NCI-H1092 (cell line): Measurements from ENCODE around the gene KISS1R.
"Not testable (repeated sequence)": the region's sequence is repeated elsewhere in the genome, so short reads cannot be mapped to it uniquely, and the experiment has no call there.

Experiments
- DNase-seq: peaks from one replicate; lab custom pipeline; 2025; lab: John Stamatoyannopoulos, UW

The KISS1R gene

GRCh38 chr19:917323-918151 lies at the start of gene KISS1R:
Gene KISS1R, plus strand, starts transcription at chr19:917333. Its CDS starts 170 bp downstream, at chr19:917503.
- no peak for DNase-seq

DNA sequence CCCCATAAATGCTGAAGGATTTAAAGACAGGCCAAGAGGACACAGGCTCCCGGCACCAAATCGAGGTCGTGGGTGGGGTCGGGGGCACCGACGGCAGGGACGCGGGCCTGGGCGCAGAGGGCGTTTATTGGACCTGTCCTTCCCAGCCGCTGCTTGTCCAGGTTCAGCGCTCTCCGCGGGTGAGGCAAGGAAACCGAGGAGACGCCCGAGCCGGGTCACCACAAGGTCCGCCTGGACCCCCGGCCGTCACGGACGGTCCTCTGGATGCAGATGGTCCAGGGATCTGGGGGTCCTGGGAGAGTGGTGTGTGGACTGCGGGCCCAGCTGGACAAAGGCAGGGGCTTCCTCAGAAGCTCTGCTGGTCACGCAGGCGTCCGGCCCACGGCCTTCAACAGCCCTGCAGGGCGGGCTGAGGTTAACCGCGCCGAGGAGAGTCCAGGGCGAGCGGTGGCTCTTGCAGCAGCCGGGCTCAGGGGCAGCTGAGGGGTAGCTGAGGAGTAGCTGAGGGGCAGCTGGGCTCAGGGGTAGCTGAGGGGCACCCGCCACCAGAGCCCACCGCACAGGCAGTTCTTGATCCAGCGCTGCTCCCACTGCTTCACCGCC lies 49.2 kb upstream of the KISS1R start:
- no peak for DNase-seq

DNA sequence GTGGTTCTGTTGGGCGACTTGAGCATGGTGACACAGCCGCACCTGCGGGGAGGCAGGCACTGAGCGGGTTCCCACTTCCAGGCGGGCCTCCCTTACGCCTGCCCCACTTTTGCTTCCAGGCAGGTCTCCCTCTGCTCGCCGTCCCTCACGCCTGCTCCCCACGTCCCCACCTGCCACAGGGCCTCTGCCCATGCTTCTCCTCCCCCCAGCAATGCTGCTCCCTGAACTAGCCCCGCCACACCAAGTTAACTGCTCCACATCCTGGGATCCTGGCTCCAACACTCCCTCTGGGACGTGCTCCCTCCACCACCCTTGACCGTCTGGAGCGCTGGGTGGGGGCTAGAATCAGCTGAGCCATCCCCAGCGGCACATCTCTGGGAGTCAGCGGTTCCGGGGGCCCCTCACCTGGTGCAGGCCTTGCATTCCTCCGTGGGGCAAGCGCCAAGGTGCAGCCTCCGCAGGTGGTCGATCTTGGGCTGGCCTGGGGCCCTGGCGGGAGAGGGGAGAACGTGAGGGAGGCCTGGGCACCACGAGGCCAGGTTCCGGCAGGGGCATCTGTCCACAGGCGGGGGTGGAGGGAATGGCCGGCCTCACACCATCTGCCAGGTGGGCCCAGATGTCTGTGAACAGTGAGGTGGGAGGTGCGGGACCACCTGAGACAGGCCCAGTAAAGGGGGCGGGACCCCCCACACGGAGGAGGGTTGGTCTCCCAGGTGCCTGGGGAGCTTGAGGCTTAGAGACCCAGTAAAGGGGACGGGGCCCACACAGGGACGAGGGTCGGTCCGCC lies 48.5 kb upstream of the KISS1R start:
- no peak for DNase-seq

DNA sequence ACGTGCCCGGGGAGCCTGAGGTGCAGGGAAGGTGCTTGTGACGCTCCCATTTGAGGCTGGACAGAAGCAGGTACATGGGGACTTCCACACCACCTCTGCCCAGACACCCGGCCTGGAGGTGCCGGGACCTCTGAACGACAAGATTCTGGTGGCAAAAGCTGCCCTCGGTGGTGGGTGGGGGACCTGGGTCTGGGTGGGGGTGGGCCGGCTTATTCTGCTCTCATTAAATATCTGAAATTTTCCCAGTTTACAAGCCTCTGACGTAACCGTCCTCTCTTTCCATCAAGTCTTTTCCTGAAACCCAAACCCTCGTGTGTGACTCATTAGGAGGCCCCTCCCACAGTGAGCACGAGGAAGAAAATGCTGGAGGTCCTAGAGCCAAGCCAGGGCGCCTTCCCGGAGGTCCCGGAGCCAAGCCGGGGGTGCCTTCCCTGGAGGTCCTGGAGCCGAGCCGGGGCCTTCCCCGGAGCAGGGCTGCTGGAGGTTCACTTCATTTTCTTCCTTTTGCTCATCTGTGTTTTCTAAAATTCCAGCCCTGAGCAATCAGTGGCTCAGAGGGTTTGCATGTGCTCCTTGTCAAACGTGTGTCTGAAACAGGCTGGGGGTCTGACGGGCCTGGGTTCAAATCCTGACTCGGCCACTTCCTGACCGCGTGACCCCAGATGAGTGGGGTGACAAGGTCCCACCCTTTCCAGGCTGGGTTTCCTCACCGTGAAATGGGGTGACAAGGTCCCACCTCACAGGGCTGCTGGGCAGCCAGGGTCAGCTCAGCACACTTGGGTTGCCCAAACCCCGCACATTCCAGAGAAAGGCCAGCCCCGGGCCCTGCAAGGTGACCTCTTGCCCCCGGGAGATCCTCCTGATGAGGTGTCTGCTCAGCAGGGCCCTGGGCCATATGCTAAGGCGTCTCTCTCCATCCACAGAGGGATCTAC lies 47.6 kb upstream of the KISS1R start:
- DNase-seq: no peak

GRCh38 chr19:870314-870713 lies 46.8 kb upstream of the KISS1R start:
- DNase-seq: no peak

DNA sequence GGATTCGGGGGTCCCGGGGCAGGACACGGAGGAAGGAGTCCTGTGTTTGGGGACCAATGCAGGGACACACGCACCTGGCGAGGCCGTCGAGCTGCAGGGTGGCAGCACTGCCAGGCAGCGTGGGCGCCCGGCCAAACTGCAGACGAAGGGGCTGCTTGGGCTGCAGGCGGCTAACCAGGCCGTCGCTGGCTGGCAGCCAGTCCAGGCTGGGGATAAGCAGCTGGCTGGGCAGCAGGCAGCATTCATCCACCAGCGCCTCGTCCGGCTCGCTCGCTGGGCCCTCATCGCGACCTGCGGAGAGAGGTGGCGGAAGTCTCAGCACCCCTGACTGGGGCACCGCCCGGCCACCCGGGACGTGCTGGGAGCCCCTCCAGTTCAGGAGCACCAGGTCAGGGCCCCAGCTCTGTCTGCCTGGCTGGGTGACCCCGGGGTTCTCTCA lies 46.2 kb upstream of the KISS1R start:
- peak; percentile 88 for DNase-seq

GRCh38 chr19:871446-872265 lies 45.5 kb upstream of the KISS1R start:
- DNase-seq: no peak

- DNase-seq: no peak
Observed at GRCh38 chr19:872266-872951, 44.7 kb upstream of the KISS1R start.

GRCh38 chr19:873084-873483 lies 44.0 kb upstream of the KISS1R start:
- DNase-seq: no peak

DNA sequence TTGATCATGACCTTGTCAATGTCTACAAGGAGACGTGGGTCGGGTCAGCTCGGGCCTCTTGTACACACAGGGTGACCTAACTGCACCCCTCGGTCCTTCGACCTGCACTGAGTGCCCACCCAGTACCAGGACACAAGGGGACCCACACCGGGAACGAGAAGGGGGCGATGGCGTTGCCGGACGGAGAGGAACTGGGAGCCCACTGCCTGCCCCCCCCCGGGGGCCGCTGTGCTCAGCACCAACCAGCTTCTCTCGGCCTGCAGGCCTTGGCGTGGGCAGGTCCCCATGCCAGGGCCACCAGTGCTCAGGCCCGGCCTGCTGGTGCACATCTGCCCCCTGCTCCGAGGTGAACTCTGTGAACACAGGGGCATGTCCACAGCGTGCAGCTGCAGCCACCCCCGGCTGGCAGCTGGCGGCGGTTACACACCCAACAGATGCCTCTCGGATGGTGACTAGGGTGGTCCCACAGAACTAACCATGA lies 43.5 kb upstream of the KISS1R start:
- DNase-seq: no peak

DNA sequence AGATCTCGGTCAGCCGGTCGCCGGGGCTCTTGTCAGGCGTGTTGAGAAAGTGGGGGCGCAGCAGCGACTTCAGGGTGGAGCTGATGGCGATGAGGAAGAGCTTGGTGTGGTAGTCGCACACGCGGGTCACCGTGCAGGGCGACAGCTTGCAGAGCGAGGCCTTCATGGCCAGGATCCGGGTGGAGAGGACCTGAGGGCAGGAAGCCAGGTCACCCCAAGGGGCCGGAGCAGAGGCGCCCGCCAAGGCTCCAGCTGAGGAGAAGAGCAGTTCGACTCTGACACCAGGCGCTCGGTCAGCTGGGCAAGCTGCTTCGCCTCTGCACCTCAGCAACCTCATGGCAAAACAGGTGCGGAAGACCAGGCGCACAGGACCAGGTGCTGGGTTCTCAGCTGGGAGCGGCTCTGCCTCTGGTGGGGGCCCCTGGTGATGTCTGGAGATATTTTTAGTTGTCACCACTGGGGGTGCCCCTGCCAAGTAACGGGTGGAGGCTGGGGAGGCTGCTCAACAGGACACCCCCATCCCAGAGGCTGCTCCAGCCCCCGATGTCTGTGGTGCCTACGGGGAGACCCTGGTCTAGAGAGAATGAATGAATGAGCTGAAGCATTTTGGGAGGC lies 41.8 kb upstream of the KISS1R start:
- no peak for DNase-seq

DNA sequence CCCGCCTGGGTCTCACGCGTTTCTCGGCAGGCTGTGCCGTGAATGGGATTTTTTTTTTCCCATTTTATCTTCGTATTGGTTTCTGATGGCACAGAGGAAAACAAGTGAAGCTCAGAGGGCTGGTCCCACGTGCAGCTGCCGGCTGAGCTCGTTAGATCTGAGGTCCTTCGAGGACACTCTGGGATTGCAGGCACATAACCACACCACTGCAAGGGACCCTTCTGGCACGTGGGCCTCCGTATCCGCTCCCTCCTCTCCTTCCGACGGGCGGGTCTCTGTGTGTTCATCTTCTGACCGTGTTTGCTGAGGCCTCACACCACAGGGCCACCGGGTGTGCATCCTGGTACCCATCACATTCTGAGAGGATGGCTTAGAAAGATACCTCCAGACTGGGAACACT lies 41.0 kb upstream of the KISS1R start:
- no peak for DNase-seq

GRCh38 chr19:876780-877314 lies 40.3 kb upstream of the KISS1R start:
- DNase-seq: no peak

DNA sequence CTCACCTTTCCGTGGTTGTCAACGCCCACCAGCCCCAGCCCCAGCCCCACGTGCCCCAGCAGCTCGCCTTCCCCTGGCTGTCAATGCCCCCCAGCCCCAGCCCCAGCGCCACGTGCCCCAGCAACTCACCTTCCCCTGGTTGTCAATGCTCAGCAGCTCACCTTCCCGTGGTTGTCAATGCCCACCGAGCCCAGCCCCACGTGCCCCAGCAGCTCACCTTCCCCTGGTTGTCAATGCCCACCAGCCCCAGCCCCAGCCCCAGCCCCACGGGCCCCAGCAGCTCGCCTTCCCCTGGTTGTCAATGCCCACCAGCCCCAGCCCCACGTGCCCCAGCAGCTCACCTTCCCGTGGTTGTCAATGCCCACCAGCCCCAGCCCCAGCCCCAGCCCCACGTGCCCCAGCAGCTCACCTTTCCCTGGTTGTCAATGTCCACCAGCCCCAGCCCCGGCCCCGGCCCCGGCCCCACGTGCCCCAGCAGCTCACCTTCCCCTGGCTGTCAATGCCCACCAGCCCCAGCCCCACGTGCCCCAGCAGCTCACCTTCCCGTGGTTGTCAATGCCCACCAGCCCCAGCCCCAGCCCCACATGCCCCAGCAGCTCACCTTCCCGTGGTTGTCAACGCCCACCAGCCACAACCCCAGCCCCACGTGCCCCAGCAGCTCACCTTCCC lies 39.0 kb upstream of the KISS1R start:
- not testable (repeated sequence) for DNase-seq

GRCh38 chr19:878751-879561 lies 38.2 kb upstream of the KISS1R start:
- not testable (repeated sequence) for DNase-seq

GRCh38 chr19:879711-880438 lies 37.3 kb upstream of the KISS1R start:
- DNase-seq: no peak
